Testis (tissue), 2 donors: ENCODE measurements around the gene PFKFB3.

Source experiments
- POLR2A ChIP-seq: fragments of 450-650 bp; IDR thresholded peaks from one replicate; pipeline ENCODE4 v1.6.1; 2017; ENCODE audit warnings: antibody characterized with exemption, mild to moderate bottlenecking, moderate library complexity
- TF ChIP-seq, protein P1 (sequence below), 3 experiments: fragments of 450-650 bp in 2 of 3; fragments of 200-600 bp in 1 of 3; sonication (generic) in 1 of 3; IDR thresholded peaks; one replicate each; pipeline ENCODE4 v1.5.1; 2016 to 2019; ENCODE audit warnings: antibody characterized with exemption in 3 of 3, mild to moderate bottlenecking in 2 of 3, moderate library complexity in 1 of 3

DNA sequence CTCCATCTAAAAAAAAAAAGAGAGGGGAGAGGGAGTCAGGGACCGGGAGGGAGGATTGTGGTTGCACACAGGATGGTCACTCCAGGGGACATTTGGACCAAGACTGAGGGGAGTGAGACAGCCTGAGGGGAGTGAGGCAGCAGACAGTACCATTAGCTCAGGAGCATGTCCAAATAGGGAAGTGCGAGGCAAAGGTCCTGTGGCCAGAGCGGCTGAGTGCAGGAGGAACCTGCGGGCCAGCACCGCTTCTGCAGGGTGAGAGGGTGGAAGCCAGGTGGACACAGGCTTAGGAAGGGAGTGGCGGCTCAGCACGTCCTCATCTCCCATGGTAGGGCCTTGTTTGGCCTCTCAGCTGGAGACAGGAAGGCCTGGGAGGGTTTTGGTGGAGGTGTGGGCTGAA, 48.9 kb upstream of the PFKFB3 start:
- TF ChIP-seq POLR2A: no peak
- TF ChIP-seq, protein P1, sequence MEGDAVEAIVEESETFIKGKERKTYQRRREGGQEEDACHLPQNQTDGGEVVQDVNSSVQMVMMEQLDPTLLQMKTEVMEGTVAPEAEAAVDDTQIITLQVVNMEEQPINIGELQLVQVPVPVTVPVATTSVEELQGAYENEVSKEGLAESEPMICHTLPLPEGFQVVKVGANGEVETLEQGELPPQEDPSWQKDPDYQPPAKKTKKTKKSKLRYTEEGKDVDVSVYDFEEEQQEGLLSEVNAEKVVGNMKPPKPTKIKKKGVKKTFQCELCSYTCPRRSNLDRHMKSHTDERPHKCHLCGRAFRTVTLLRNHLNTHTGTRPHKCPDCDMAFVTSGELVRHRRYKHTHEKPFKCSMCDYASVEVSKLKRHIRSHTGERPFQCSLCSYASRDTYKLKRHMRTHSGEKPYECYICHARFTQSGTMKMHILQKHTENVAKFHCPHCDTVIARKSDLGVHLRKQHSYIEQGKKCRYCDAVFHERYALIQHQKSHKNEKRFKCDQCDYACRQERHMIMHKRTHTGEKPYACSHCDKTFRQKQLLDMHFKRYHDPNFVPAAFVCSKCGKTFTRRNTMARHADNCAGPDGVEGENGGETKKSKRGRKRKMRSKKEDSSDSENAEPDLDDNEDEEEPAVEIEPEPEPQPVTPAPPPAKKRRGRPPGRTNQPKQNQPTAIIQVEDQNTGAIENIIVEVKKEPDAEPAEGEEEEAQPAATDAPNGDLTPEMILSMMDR (IDR thresholded peaks at IDR 0.05): no peak
